ENCODE results near the gene SLC13A3.
A peak's percentile ranks its signal among the peaks of the same experiment; 100 is the strongest.

SLC13A3 gene

GRCh38 chr20:46543033-46543432, 108.2 kb downstream of the SLC13A3 start:
- DNase-seq (ENCODE audit: low read depth in 3 of 3, low spot score in 1 of 3) = no peak

- no peak for DNase-seq (ENCODE audit: low read depth in 3 of 3, low spot score in 1 of 3)
Observed at GRCh38 chr20:46541229-46541935, 109.9 kb downstream of the SLC13A3 start.

GRCh38 chr20:46539113-46539512, 112.1 kb downstream of the SLC13A3 start:
- DNase-seq (ENCODE audit: low read depth in 3 of 3, low spot score in 1 of 3) = no peak

- no peak for DNase-seq (ENCODE audit: low read depth in 3 of 3, low spot score in 1 of 3)
Observed at GRCh38 chr20:46530640-46531039, 120.6 kb downstream of the SLC13A3 start.

- DNase-seq (ENCODE audit: low read depth in 3 of 3, low spot score in 1 of 3) = no peak
Observed at GRCh38 chr20:46523696-46524328, 127.4 kb downstream of the SLC13A3 start.

GRCh38 chr20:46523108-46523507, 128.2 kb downstream of the SLC13A3 start:
- DNase-seq (ENCODE audit: low read depth in 3 of 3, low spot score in 1 of 3) = no peak

- peak in 1 of 3 donors; percentile 3 for DNase-seq (ENCODE audit: low read depth in 3 of 3, low spot score in 1 of 3)
Observed at GRCh38 chr20:46520976-46521579, 130.2 kb downstream of the SLC13A3 start.

- no peak for DNase-seq (ENCODE audit: low read depth in 3 of 3, low spot score in 1 of 3)
Observed at GRCh38 chr20:46520540-46520939, 130.7 kb downstream of the SLC13A3 start.

GRCh38 chr20:46519471-46520068, 131.7 kb downstream of the SLC13A3 start:
- DNase-seq (ENCODE audit: low read depth in 3 of 3, low spot score in 1 of 3) = no peak

GRCh38 chr20:46512943-46513844, 138.1 kb downstream of the SLC13A3 start, which contains the start of gene ZNF334:
Gene ZNF334, minus strand, starts transcription at chr20:46513559. Its CDS starts 1,457 bp downstream, at chr20:46512102.
- peak in 1 of 3 donors; percentile 19 for DNase-seq (ENCODE audit: low read depth in 3 of 3, low spot score in 1 of 3)

- DNase-seq (ENCODE audit: low read depth in 3 of 3, low spot score in 1 of 3) = no peak
Observed at GRCh38 chr20:46509523-46509922, 141.7 kb downstream of the SLC13A3 start.
